ENCODE data around the gene RFNG. TPM values are rescaled to one million over a fixed set of nuclear protein-coding genes. Genes with fewer than 3 reads are reported as not detected.

RFNG gene
- total RNA-seq, 1 experiment from 2014 or later: 14.3 TPM

DNA sequence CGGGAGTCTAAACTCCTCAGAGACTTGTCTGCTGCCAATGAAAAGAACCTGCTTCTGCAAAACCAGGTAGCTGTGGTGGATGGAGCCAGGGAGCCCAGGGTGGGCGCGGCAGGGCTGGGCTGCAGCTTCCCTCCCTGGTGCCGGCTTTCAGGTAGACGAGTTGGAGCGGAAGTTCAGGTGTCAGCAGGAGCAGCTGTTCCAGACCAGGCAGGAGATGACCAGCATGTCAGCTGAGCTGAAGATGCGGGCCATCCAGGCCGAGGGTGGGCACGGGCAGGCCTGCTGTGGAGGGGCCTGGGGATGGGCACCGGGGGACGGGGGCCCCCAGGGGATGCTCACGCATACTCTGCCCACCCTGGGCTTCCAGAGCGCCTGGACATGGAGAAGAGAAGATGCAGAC, 23.4 kb downstream of the RFNG start:
- DNase-seq (ENCODE audit: low read depth): no peak

DNA sequence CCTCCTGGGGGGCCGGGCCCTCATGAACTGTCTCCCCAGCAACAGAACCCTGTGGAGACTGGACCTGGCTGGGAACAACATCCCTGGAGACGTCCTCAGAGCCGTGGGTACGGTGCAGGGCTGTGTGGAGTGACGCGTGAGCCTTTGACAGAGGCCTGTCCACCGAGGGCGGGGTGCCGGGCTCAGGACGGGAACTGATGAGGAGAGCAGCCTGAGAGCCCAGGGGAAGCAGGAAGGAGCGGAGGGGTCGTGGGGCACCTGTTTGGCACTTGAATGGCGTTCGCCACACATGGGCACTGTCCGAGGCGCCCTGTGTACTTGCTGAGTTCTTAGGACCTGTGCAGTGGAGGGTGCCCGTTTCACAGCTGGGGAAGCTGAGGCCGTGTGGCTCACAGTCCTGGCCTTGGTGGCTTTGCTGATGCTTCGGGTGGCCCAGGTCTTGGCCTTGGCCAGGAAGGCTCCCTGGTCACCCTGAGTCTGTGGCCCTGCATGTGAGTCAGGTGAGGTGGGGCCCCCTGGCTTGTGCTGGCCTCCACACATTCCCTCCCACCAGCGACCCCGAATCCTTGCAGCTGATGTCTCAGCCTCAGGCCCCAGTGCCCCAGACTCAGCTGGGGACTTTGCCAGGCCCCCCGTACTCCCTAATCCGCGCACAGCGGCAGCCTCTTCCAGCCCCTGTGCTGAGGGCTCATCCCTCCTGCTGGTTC, 26.1 kb downstream of the RFNG start:
- DNase-seq (ENCODE audit: low read depth): no peak

DNA sequence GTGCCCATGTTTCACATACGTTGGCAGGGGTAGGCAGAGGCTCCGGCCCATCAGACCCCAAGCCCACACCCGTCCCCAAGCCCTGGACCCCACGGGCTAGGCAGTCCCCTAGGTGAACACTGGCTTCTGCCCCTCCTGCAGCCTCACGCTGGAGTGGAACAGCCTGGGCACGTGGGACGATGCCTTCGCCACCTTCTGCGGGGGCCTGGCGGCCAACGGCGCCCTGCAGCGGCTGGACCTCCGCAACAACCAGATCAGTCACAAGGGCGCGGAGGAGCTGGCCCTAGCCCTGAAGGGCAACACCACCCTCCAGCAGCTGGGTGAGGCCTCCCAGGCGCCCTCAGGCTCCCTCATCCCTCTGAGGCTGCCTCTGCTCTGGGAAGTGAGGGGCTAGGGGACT, 26.8 kb downstream of the RFNG start:
- DNase-seq (ENCODE audit: low read depth): no peak

DNA sequence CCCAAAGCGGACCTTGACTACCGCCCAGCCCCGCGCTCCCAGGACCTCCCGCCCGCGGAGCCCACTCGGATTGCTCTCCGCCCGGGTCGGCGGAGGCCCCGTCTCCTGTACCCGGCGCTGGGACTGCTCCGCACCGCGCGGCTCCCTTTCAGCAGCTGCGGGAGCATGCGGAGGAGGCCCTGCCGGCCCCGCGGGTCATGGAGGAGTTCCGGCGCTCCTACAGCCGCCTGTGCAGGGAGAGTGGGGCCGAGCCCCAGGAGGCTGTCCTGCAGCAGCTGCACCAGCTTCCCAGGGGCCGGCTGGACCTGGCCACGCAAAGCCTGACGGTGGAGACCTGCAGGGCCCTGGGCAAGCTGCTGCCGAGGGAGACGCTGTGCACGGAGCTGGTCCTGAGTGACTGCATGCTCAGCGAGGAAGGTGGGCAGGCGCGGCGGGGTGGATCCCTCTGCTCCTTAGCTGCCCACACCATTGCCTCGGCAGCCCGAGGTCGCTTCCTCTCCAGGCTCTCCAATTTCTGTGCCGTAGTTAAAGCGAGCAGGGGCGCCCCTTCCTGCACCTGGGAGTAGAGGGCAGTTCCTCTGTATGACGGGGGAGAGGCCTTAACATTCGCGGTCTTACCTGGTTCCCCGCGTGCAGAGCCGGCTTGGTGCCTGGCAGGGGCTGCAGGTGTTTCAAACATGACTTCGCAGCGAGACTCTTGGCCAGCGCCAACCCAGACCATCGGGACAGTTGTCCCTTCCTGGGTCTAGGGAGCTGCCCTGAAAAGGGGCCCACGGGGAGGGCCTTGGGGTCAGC, 28.0 kb downstream of the RFNG start:
- no peak for DNase-seq (ENCODE audit: low read depth)

DNA sequence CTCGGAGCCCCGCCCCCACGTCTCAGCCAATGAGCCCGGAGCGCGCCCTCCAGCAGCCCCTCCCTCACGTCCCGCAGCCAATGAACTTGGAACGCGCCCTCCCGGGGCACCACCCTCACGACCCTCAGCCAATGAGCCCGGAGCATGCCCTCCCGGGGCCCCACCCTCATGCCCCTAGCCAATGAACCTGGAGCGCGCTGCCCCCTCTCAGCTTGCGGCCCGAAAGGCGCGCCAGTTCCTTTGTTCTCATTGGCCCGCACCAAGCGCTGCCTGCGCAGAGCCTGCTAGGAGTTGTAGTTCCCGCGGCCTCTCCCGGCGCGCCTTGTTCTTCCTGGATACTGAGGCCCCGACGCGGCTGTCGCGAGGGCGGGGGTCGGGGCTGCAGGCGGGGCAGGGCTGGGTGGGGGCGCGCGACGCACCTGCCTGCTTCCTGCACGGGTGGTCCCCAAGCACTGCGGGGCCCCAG, 28.6 kb downstream of the RFNG start, which contains the start of gene LRRC45:
TSS of gene LRRC45 (plus strand) at position 325 of the 466 bp plus-strand sequence. CDS start 339 bp downstream, outside the sequence.
- DNase-seq (ENCODE audit: low read depth): peak; percentile 98

DNA sequence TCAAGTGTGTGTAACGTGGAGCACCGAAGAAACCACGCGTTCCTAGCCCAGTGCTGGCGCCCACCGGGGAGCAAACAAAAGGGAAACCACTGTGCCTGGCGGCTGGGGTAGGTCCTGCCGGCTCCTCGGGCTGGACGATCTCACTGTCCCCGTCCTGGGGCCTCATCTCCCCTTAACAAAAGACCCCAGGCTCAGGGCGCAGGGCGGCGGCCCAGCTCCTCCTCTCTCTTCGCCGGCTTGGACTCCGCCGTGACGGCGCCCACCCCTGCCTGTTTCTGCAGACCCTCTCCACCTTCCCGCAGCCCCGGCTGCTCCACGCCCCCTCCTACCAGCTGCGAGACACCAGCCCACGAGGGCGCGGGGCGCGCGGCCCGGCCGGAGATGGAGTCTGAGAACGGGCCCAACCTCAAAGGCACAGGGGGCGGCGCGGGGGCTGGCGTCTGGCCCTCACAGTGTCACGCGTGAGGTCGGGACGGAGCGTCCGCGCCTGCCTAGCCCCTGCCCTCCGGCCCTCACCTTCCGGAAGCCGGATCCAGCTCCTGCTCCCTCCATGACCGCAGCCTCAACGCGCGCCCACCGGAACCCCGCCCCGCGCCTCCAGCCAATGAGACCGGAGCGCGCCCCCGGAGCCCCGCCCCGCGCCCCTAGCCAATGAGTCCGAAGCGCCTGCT, 29.2 kb downstream of the RFNG start, which contains the start of gene CENPX:
TSS of gene CENPX (minus strand) at position 569 of the 671 bp plus-strand sequence. CDS start at position 552, 17 bp downstream.
- DNase-seq (ENCODE audit: low read depth): no peak

DNA sequence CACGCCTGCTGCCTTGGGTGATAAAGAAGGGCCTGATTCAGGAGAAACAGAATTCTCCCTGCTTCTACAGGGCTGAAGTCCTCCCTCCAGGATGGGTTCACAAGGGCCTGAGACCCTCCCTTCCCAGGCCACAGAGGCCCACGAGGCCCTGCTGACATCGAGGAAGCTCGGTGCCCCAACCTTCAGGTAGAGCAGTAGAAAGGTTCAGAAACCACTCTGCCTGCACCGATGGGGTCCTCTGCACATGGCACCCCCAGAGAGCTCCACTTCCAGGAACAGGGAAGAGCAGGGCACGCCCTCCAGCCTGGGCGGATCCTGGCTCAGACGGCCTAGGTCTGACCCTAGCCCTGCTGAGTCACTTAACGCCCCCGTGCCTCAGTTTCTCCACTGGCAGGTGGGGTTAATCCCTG, 29.7 kb downstream of the RFNG start:
- no peak for DNase-seq (ENCODE audit: low read depth)

DNA sequence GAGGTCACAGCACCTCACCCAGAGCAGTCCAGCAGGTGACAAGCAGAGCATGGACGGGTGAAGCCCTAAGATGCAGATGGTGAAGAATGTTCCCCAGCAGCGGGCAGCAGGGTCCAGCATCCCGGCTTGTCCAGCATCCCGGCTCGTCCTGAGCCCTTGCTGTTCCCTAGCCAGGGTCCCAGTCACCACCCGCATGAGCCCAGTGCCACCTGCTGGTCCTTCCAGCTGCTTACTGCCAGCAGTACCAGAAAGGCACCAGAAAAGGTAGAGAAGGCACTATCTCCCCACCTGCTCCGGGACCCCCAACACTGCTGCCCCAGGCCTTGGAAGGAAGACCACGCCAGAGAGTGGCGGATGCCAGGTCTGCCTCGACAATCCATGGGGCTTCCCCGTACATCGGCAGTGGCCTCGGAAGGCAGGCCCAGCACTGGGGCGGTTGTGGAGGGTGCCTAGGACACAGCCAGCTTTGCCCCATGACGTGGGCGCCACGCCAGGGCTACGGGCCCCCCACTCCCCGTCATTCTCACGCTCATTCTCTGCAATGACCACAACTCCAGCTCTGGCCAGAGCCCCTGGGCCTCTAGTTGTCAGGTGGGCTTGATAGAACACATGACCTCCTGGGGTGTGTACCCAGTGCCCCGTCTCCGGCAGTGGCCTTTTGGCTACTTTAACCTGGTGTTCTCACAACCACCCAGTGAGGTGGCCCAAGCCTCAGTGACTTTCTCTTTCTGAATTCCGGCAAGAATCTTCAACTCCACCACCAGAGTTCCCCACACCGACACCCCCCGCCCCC, 30.3 kb downstream of the RFNG start:
- peak; percentile 79 for DNase-seq (ENCODE audit: low read depth)

DNA sequence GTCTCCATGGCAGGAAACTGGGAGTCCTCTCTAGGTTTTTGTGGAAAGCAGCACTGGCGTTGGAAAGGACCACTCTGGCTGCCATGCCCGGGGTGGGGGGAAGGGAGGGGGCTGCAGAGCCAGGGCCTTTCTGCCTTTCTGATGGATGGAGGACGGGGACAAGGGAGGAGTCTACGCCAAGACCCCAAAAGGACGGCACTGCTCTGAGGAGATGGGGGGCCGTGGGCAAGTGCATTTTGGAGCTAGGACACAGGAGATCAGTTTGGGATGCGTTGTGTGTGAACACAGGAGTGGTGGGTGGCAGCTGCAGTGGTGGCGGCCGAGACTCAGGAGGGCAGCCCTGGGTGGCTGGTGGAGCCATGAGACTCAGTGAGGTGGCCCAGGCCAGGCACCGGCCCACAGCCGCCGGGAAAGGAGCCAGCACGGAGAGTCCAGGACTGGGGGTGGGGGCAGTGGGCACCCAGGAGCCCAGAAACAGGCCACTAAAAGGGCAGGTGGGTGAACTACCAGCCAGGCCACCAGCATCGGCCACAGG, 31.0 kb downstream of the RFNG start:
- DNase-seq (ENCODE audit: low read depth): no peak

DNA sequence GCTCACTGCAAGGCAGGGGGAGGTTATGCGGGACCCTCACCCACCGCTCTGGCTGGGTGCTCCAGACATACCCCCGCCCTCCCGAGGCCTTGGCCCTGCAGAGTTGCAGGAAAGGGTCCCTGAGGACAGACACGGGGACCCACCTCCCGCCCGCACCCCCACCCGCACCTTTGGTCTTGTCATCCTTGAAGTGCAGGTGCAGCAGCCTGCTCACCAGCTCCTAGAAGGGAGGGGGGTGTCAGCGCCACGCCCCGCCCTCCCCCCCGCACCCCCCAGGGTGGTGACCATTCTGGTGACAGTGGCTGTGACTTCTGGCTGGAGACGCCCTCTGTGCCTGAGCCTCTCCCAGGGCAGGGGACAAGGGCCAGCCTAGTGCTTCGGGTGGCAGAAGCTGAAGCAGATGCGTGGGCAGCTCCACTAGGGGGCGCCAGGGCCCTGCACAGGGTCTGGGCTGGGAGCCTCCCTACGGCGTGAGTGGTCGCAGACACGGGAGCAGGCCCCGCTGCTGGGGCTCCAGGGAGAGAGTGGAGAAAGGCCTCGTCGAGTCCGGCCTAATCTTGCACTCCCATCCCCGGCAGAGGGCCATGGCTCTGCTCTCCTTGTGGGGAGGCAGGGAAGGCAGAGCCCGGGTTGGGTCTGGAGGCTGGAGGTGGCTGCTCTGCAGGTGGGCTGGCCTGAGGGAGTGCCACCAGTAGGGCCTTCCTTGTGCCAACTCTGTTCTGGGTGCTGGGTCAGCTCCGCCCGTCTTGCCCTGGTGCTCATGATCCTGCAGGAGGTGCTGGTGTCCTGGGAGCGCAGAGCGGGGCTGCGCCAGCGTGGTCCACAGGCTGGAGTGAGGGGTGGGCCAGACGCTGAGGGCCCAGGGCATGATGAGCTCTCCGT, 31.7 kb downstream of the RFNG start:
- no peak for DNase-seq (ENCODE audit: low read depth)

DNA sequence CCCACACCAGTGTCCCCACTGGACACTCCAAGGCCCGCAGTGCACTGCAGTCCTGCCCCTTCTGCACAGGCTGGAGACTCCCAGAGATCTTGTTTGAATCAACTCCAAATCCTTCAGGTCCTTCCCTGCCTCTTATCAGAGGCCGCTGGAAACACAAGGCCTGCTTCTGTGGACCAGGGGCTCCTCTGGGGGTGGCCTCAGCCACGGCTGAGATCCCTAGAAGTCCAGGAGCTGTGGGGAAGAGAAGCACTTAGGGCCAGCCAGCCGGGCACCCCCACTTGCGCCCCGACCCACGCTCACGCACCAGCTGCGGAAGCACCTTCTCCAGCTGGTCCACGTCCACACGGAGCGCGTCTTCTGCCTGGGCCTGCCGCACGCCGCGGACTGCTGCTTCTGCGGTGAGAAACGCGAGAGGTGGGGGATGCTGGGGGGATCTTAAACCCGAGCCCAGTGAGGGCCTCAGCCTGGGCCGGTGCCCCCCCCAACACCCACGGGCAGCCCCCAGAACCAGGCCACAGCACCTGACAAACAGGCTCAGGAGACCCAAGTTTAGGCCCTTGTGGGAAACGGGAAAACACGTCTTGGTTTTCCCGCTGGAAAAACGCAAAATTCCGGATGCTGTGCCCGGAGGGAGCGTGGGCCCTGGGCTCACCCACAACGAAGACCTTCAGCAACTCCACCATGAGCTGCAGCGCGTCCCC, 32.5 kb downstream of the RFNG start:
- DNase-seq (ENCODE audit: low read depth): no peak

DNA sequence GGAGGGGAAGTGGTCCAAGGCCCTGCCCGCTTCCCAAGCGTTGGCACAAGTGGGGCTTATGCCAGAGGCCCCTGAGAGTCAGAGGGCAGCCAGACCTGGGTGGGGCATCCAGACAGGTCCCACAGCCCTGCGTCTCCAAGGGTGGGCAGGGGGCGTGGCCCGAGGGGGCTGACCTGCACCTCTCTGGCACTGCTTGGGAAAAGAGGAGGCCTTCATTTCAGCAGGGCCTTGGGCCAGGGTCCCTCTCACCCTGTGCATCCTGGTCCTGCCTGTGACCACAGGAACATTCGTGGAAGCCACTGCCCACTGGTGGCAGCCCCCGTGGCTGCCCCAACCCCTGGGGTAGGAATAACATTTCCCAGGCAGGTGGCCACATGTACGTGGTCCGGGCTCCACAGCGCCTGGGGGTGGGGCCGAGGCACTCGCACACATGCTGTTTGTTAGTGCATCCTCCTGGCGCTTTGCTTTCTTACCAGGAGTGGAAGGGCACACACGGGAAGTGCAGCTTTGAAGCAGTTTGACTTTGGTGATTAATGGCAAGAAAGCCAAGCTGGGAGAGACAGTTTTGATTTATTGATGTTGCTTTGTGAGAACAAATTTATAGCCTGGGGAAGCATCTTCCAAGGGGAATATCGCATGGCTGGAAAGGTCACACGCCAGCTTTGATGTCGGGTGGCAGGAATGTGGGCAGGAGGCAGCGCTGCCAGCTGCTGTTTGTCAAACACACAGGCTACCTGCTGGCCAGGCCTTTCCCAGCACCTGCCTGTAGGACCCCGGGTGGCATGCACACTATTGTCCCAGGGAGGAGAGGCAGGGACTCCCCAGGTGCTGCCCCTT, 33.2 kb downstream of the RFNG start:
- DNase-seq (ENCODE audit: low read depth): no peak

DNA sequence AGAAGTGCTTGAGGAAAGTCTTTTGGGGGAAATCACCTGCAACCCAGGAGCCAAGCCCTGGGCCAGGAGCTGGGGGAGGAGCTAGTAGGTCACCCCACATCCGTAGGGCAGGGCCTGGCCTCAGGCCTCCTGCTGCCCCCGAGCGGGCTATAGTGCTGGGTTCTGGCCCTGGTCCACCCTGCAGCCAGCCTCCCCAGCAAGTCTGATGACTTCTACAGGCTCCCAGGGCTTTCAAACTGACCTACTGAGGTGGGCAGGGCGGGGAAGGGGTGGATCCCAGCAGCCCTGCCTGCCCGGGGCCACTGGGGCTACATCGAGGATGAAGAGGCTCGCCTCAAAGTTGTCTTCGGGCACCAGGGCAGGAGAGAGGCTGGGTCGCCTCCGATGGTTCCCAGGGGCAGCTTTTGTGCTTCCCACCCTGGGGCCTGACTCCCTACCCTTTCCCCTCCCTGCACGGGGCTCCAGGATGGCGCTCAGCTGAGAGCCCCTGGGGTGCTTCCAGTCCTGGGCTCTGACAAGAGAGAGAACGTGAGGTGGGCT, 33.9 kb downstream of the RFNG start:
- DNase-seq (ENCODE audit: low read depth): no peak

DNA sequence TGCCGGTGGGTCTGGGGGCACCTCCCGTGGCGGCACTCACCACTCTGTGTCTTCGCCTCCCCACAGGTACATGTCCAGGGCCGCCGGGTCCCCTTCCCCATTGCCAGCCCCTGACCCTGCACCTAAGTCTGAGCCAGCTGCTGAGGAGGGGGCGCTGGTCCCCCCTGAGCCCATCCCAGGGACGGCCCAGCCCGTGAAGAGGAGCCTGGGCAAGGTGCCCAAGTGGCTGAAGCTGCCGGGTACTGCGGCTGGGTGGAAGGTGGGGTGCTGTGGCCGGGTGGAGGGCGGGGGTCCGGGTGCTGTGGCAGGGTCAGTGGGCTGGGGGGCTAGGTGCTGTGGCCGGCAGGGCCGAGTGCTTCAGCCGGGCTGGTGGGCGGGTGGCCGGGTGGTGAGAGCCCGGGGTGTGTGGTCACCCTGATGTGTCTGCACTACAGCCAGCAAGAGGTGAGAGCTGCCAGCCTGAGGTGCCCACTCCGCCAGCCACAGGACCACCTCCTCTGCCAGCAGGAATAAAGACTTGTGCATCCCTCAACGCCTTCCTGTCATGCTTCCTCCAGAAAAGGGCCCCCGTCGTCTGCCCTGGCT, 34.6 kb downstream of the RFNG start:
- DNase-seq (ENCODE audit: low read depth): no peak

DNA sequence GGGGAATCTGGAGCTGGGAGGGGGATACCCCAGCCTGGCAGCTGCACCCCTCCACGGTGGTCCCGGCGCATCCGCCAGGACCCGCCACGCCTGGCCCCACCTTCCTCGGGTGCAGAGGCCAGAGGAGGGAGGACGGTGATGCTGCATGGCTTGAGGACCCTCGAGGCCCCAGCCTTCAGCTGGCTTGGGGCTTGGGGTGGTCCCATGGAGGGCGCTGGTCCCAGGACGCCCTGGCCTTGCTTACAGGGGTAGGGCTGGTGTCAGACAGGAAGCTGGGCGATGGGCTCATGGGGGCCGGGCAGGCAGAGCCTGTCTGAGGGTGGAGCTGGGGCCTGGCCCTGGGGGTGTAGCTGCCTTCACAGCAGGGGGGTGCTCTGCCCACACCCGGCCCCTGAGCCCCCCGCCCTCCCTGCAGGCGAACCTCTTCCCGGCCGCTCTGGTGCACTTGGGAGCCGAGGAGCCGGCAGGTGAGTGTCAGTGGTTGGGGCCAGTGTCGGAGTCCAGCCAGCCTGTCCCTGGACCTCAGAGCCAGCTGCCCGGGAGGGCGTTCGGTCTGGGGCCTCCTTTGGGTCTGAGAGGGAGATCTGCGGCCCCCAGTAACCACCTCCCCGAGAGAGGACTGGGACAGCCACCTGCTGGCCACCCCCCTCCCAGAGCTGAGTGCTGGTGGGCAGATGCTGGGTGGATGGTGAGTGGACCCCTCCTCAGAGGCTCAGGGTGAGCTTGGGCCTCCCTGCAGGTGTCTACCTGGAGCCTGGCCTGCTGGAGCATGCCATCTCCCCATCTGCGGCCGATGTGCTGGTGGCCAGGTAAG, 35.3 kb downstream of the RFNG start:
- DNase-seq (ENCODE audit: low read depth): no peak

DNA sequence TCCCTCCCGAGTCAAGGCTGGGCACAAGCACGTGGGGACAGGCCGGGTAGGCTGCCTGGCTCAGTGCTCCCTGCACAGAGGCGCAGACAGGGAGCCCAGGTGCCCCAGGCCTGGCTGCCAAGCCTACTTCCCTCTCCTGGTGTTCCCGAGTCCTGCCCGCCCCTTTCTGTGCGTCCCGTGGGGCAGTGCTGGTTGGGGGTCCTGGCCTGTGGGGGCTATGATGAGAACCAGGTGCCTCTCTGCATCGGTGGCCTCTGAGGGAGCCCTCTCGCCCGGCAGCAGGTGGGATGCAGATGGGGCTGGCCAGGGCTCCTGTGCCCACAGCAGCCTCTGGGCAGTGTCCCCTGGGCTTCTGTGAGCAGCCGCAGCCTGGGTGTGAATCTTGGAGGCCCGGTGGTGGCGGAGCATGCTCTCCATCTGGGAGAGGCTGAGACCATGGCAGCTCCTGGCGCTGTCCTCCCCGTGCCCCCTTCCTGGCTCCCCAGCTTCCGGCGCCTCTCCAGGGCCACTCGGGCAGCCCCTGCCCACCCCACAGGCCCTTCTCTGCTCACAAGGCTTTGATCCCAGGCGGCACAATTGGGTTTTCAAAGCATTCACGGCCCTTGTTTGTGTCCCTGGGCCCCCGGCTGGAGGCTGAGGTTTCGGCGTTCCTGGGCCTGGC, 36.2 kb downstream of the RFNG start:
- no peak for DNase-seq (ENCODE audit: low read depth)

DNA sequence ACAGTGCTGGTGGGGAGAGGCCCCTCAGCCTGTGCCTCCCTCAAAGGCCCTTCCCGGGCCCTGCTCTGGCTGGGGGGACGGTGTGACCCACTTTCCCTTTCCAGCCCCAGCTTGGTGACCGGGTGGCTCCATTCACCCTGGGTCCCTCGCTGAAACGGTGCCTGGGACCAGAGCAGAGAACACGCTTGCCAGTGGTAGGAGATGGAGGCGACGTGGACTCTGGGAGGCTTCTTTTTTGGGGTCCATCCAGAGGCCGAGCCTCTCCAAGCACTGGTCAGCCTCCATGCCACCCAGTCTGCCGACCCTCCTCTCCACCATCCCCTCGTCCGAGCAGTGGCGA, 36.7 kb downstream of the RFNG start:
- no peak for DNase-seq (ENCODE audit: low read depth)
